Activated T-cell treated with anti-CD3 and anti-CD28 coated beads, Interleukin-2, amount 50 U/mL, for 1 hour (primary cell): ENCODE measurements around the gene NSUN6.

Experiments used
- DNase-seq: peaks from one replicate; pipeline ENCODE4 v3.0.0-alpha.2; 2020

Gene NSUN6

GRCh38 chr10:18557960-18558359 is 93.4 kb downstream of the NSUN6 start:
- DNase-seq: no peak

- no peak for DNase-seq
Measured at GRCh38 chr10:18556522-18557147, 94.8 kb downstream of the NSUN6 start.

GRCh38 chr10:18554479-18554878 is 96.9 kb downstream of the NSUN6 start:
- no peak for DNase-seq

GRCh38 chr10:18551473-18551872 is 99.9 kb downstream of the NSUN6 start:
- no peak for DNase-seq

GRCh38 chr10:18549105-18549504 is 102.3 kb downstream of the NSUN6 start:
- no peak for DNase-seq

- DNase-seq: no peak
Measured at GRCh38 chr10:18545621-18546305, 105.6 kb downstream of the NSUN6 start.

- DNase-seq: no peak
Measured at GRCh38 chr10:18542832-18543231, 108.6 kb downstream of the NSUN6 start.

DNA sequence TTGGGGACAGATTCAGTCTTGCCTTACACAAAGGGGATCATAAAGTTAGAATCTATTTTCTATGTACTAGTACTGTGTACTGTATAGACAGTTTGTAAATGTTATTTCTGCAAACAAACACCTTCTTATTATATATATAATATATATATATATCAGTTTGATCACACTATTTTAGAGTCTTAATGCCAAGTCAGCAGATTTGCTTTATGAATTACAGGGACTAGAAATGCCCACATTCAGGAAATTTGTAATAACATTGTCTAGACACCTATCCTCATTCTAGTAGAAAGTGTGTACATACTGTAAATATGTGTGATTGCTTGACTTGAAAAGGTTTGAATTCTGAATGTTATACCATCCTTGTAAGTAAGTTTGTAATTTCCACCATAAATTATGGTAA is 111.2 kb downstream of the NSUN6 start:
- DNase-seq: no peak

DNA sequence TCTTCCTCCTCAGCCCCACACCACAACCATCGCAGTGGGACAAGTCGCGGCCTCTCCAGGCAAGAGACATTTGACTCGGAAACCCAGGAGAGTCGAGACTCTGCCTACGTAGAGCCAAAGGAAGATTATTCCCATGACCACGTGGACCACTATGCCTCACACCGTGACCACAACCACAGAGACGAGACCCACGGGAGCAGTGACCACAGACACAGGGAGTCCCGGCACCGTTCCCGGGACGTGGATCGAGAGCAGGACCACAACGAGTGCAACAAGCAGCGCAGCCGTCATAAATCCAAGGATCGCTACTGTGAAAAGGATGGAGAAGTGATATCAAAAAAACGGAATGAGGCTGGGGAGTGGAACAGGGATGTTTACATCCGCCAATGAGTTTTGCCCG is 112.1 kb downstream of the NSUN6 start:
- DNase-seq: no peak

DNA sequence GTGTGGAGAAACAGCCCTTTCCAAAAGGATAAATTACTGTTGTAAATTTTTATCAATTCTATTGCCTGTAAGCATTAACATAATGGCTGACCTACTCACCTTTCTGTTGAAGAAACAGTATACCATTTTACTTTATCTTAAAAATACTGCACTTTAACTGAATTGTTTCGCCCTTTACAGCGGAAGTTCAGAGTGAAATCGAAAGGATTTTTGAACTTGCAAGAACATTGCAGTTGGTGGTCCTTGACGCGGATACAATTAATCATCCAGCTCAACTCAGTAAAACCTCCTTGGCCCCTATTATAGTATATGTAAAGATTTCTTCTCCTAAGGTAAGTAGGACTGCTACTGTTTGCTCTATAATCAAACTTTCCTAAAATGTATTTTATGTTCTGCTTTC is 117.5 kb downstream of the NSUN6 start:
- no peak for DNase-seq

- DNase-seq: no peak
Measured at GRCh38 chr10:18532881-18533535, 118.4 kb downstream of the NSUN6 start.

DNA sequence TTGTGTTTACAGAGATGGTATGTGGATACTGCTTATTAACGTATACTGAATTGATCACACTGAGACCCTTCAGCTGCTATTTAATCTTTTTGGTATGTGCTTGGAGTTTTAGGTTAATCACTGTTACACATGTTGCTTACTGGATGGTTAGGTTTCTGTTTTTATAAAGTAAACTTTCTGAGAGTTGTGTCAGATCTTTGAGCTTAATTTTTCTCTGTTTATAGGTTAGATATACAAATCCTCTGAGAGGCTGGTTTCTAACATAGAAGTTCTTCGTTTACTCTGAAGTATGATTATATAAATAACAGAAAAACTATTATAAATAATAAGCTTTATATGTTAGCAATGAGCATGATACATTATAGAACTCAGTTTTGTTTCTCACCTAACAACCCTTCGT is 123.1 kb downstream of the NSUN6 start:
- DNase-seq: no peak

- no peak for DNase-seq
Measured at GRCh38 chr10:18527687-18528086, 123.7 kb downstream of the NSUN6 start.

DNA sequence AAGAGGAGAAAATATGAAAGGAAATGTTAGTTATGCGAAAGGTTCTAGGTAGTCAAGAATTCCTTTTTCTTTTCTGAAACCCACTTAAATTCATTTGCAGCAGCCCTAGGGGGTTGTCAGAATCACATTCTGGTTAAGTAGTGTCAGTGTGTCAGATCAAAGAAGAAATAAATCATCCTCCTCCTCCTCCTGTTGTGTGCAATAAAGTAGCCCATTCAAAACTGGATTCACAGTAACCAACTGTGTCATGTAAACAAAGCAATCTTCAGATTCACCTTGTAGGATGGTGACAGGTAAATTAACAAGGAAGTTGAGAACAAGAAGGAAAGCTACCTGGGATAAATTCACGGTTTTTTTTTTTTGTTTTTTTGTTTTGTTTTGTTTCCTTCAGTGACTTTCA is 127.5 kb downstream of the NSUN6 start:
- DNase-seq: no peak

GRCh38 chr10:18523025-18523424 is 128.4 kb downstream of the NSUN6 start:
- DNase-seq: no peak

GRCh38 chr10:18516851-18517250 is 134.5 kb downstream of the NSUN6 start:
- no peak for DNase-seq

GRCh38 chr10:18514537-18514936 is 136.8 kb downstream of the NSUN6 start:
- no peak for DNase-seq

DNA sequence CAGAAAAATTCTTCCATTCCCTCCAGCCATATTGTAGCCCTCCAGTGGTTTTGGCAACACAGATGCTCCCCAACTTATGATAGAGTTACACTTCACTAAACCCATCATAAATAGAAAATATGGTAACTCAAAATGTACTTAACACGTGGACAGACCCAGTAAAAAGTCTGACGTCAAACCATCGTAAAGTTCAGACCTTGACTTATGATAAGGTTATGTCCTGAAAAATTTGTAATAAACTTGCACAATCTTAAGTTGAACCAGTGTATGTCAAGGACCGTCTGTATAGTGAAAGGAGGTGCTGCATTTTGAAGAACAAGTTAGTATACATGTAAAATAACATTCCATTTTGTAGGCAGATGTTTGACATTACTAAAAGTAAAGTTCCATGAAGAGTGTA is 142.8 kb downstream of the NSUN6 start:
- no peak for DNase-seq

GRCh38 chr10:18505456-18506118 is 145.8 kb downstream of the NSUN6 start:
- DNase-seq: no peak

- no peak for DNase-seq
Measured at GRCh38 chr10:18504161-18504560, 147.2 kb downstream of the NSUN6 start.

DNA sequence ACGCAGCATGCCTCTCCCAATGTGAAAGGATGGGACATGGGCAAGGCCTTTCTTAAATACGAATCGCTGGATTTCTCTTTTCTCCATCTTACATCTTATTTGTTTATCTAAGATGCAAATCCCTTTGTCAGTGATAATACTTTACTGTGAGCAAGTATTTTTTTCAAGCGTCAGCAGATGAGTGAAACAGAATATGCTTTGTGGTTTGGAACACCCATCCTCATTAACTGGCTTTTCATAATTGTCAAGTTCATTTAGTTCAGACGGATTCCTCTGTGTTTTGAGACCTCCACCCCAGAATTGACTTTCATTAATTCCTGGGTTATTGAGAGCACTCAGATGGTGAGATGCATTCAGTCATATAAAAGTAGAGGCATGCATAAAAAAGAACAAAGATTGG is 149.8 kb downstream of the NSUN6 start:
- DNase-seq: no peak

- no peak for DNase-seq
Measured at GRCh38 chr10:18501198-18501597, 150.2 kb downstream of the NSUN6 start.

- DNase-seq: no peak
Measured at GRCh38 chr10:18500576-18500975, 150.8 kb downstream of the NSUN6 start.

DNA sequence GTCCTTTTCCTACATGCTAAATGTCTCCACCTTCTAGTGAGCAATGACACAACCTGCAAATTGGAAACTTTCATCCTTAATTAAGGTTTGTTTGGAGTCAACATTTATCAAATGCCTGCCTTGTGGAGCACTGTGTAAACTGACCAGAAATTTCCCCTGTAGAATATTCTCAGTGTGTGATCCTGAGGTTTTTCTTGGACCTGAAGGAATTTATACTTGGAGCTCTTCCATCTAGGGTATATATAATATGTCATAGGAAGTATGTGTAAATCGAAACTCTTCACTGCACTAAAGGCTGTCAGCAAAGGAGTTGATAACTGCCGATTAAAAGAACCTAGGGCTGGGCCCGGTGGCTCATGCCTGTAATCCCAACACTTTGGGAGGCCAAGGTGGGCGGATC is 152.4 kb downstream of the NSUN6 start:
- no peak for DNase-seq
